Activated CD4-positive, alpha-beta memory T cell treated with anti-CD3 and anti-CD28 coated beads, Interleukin-2, amount 10 ng/mL, durations not matched to agents 7 days and 5 days (primary cell): Measurements from ENCODE around the gene CHST9. TPM values are rescaled to one million over a fixed set of nuclear protein-coding genes. Genes with fewer than 3 reads are reported as not detected.

Experiments used
- CTCF ChIA-PET: fragments of 350-600 bp; sonication (Branson Sonifier 250); formaldehyde crosslinking; loops from one replicate; lab custom pipeline; 2021; ENCODE audit warnings: antibody characterized with exemption, inconsistent platforms; lab: Charles Lee
- POLR2A ChIA-PET: fragments of 350-600 bp; sonication (Branson Sonifier 250); formaldehyde crosslinking; loops from one replicate; lab custom pipeline; 2021; ENCODE audit warnings: antibody characterized with exemption; lab: Charles Lee
- DNase-seq: peaks from one replicate; pipeline ENCODE4 v3.0.0-alpha.2; 2020
- H3K27ac Mint-ChIP-seq: one replicate; pipeline ENCODE4 v1.8.0; 2021; ENCODE audit warnings: mild to moderate bottlenecking, mixed read lengths
- H3K27me3 Mint-ChIP-seq: one replicate; pipeline ENCODE4 v1.8.0; 2021; ENCODE audit warnings: mixed read lengths
- H3K36me3 Mint-ChIP-seq: one replicate; pipeline ENCODE4 v1.8.0; 2021; ENCODE audit warnings: low read depth, mixed read lengths
- H3K4me1 Mint-ChIP-seq: one replicate; pipeline ENCODE4 v1.8.0; 2021; ENCODE audit warnings: mixed read lengths
- H3K4me3 Mint-ChIP-seq: one replicate; pipeline ENCODE4 v1.8.0; 2021; ENCODE audit warnings: mild to moderate bottlenecking, mixed read lengths
- H3K9me3 Mint-ChIP-seq: one replicate; pipeline ENCODE4 v1.8.0; 2021; ENCODE audit warnings: mixed read lengths
- total RNA-seq, 2 experiments: library from RNA; stranded (reverse); gene quantifications; one replicate each; pipeline ENCODE4 v1.2.3, GENCODE V29; 2021

Gene CHST9
- total RNA-seq, 2 experiments from 2014 or later: not detected

- Mint-ChIP-seq H3K27me3 (no peaks in the 10 kb centered on the region), H3K9me3 (no peaks in the 10 kb centered on the region), H3K4me3 (no peak overlapping the region), H3K4me1 (no peaks in the 10 kb centered on the region), H3K27ac (no peak overlapping the region), H3K36me3 (no peaks in the 10 kb centered on the region)
- ChIA-PET POLR2A (no interaction called here), CTCF (no interaction called here)
- DNase-seq: no peak
Observed at GRCh38 chr18:26869640-26870039, 315.5 kb downstream of the CHST9 start.

- Mint-ChIP-seq H3K36me3 (no peaks in the 10 kb centered on the region), H3K4me3 (no peak overlapping the region), H3K9me3 (no peaks in the 10 kb centered on the region), H3K4me1 (no peaks in the 10 kb centered on the region), H3K27ac (no peak overlapping the region), H3K27me3 (no peaks in the 10 kb centered on the region)
- ChIA-PET POLR2A (no interaction called here), CTCF (no interaction called here)
- DNase-seq: no peak
Observed at GRCh38 chr18:26868968-26869586, 316.0 kb downstream of the CHST9 start.

- ChIA-PET POLR2A (no interaction called here), CTCF (no interaction called here)
- H3K4me1 Mint-ChIP-seq: no peaks in the 10 kb centered on the region
- DNase-seq: no peak
- H3K36me3 Mint-ChIP-seq: no peaks in the 10 kb centered on the region
- no peak overlapping the region for H3K4me3 Mint-ChIP-seq
- H3K27ac Mint-ChIP-seq: no peak overlapping the region
- no peaks in the 10 kb centered on the region for H3K9me3 Mint-ChIP-seq
- H3K27me3 Mint-ChIP-seq: no peaks in the 10 kb centered on the region
Observed at GRCh38 chr18:26867471-26867870, 317.6 kb downstream of the CHST9 start.

GRCh38 chr18:26865557-26865956 is 319.6 kb downstream of the CHST9 start, which contains the start of gene AQP4:
TSS of gene AQP4 (minus strand) at chr18:26865707. CDS start at chr18:26865689, 18 bp downstream.
- H3K27ac Mint-ChIP-seq: no peak within 1 kb of the TSS
- no peaks in the 10 kb centered on the region for H3K36me3 Mint-ChIP-seq
- H3K27me3 Mint-ChIP-seq: no peaks in the 10 kb centered on the region
- ChIA-PET CTCF (no interaction called here), POLR2A (no interaction called here)
- no peak for DNase-seq
- H3K9me3 Mint-ChIP-seq: no peaks in the 10 kb centered on the region
- no peaks in the 10 kb centered on the region for H3K4me1 Mint-ChIP-seq
- H3K4me3 Mint-ChIP-seq: no peak within 1 kb of the TSS

GRCh38 chr18:26864658-26865057 is 320.4 kb downstream of the CHST9 start:
- Mint-ChIP-seq H3K9me3 (no peaks in the 10 kb centered on the region), H3K4me3 (no peak overlapping the region), H3K4me1 (no peaks in the 10 kb centered on the region), H3K27ac (no peak overlapping the region), H3K36me3 (no peaks in the 10 kb centered on the region), H3K27me3 (no peaks in the 10 kb centered on the region)
- ChIA-PET CTCF (no interaction called here), POLR2A (no interaction called here)
- DNase-seq: no peak

- H3K9me3 Mint-ChIP-seq: no peaks in the 10 kb centered on the region
- no peaks in the 10 kb centered on the region for H3K4me1 Mint-ChIP-seq
- DNase-seq: no peak
- H3K27ac Mint-ChIP-seq: no peak overlapping the region
- ChIA-PET CTCF (no interaction called here), POLR2A (no interaction called here)
- H3K27me3 Mint-ChIP-seq: no peaks in the 10 kb centered on the region
- no peaks in the 10 kb centered on the region for H3K36me3 Mint-ChIP-seq
- no peak overlapping the region for H3K4me3 Mint-ChIP-seq
Observed at GRCh38 chr18:26863921-26864497, 321.1 kb downstream of the CHST9 start.

- Mint-ChIP-seq H3K4me3 (no peak overlapping the region), H3K36me3 (no peaks in the 10 kb centered on the region), H3K27me3 (no peaks in the 10 kb centered on the region), H3K27ac (no peak overlapping the region), H3K9me3 (no peaks in the 10 kb centered on the region), H3K4me1 (no peaks in the 10 kb centered on the region)
- ChIA-PET POLR2A (no interaction called here), CTCF (no interaction called here)
- DNase-seq: no peak
Observed at GRCh38 chr18:26863122-26863879, 321.8 kb downstream of the CHST9 start.

GRCh38 chr18:26862084-26862483 is 323.0 kb downstream of the CHST9 start:
- H3K27ac Mint-ChIP-seq: no peak overlapping the region
- H3K4me3 Mint-ChIP-seq: no peak overlapping the region
- no peaks in the 10 kb centered on the region for H3K9me3 Mint-ChIP-seq
- H3K36me3 Mint-ChIP-seq: no peaks in the 10 kb centered on the region
- POLR2A ChIA-PET: no interaction called here
- H3K27me3 Mint-ChIP-seq: no peaks in the 10 kb centered on the region
- DNase-seq: no peak
- CTCF ChIA-PET: no interaction called here
- no peaks in the 10 kb centered on the region for H3K4me1 Mint-ChIP-seq
